ENCODE measurements around the gene MIER2.
"Not testable (repeated sequence)": the region's sequence is repeated elsewhere in the genome, so short reads cannot be mapped to it uniquely, and the experiment has no call there.

MIER2 gene

GRCh38 chr19:281156-281853 is 63.3 kb downstream of the MIER2 start:
- DNase-seq: no peak

GRCh38 chr19:280541-281009 is 64.0 kb downstream of the MIER2 start:
- no peak for DNase-seq

- DNase-seq: no peak
Measured at GRCh38 chr19:279656-280055, 64.9 kb downstream of the MIER2 start.

- no peak for DNase-seq
Measured at GRCh38 chr19:279231-279630, 65.4 kb downstream of the MIER2 start.

- DNase-seq: peak; percentile 27
Measured at GRCh38 chr19:277581-278165, 66.9 kb downstream of the MIER2 start.

GRCh38 chr19:277131-277530 is 67.5 kb downstream of the MIER2 start:
- no peak for DNase-seq

- no peak for DNase-seq
Measured at GRCh38 chr19:275958-276646, 68.5 kb downstream of the MIER2 start.

- no peak for DNase-seq
Measured at GRCh38 chr19:275000-275399, 69.6 kb downstream of the MIER2 start.

- no peak for DNase-seq
Measured at GRCh38 chr19:273393-273792, 71.2 kb downstream of the MIER2 start.

- no peak for DNase-seq
Measured at GRCh38 chr19:271856-272255, 72.7 kb downstream of the MIER2 start.

GRCh38 chr19:270766-271318 is 73.8 kb downstream of the MIER2 start:
- not testable (repeated sequence) for DNase-seq

- no peak for DNase-seq
Measured at GRCh38 chr19:269241-269640, 75.4 kb downstream of the MIER2 start.

GRCh38 chr19:262125-262524 is 82.5 kb downstream of the MIER2 start:
- no peak for DNase-seq

- not testable (repeated sequence) for DNase-seq
Measured at GRCh38 chr19:256804-257203, 87.8 kb downstream of the MIER2 start.
